GM21360 (cell line): ENCODE measurements around the gene ETS2.

Source experiments
- ATAC-seq: cut with Tn5 transposase; IDR thresholded peaks from one replicate; pipeline ENCODE4 v1.9.1; 2021; ENCODE audit warnings: mild to moderate bottlenecking, moderate library complexity; ENCODE audit not compliant: unreplicated experiment

ETS2 gene

GRCh38 chr21:38805328-38806152, at the start of gene ETS2:
Gene ETS2, plus strand, starts transcription at chr21:38805929. Its CDS starts 4,106 bp downstream, at chr21:38810035.
- peak; percentile 65 for ATAC-seq

GRCh38 chr21:38756746-38757145, 49.0 kb upstream of the ETS2 start:
- ATAC-seq, result no peak

GRCh38 chr21:38758501-38759214, 47.1 kb upstream of the ETS2 start:
- no peak for ATAC-seq

GRCh38 chr21:38759413-38759812, 46.3 kb upstream of the ETS2 start:
- no peak for ATAC-seq

GRCh38 chr21:38760017-38760761, 45.5 kb upstream of the ETS2 start:
- no peak for ATAC-seq

- no peak for ATAC-seq
Measured at GRCh38 chr21:38760762-38761155, 45.0 kb upstream of the ETS2 start.

GRCh38 chr21:38761531-38761930, 44.2 kb upstream of the ETS2 start:
- no peak for ATAC-seq

GRCh38 chr21:38765056-38765455, 40.7 kb upstream of the ETS2 start:
- ATAC-seq, result no peak

GRCh38 chr21:38766987-38767722, 38.6 kb upstream of the ETS2 start:
- ATAC-seq, result peak; percentile 91

- no peak for ATAC-seq
Measured at GRCh38 chr21:38768471-38769063, 37.2 kb upstream of the ETS2 start.

- no peak for ATAC-seq
Measured at GRCh38 chr21:38769191-38769780, 36.4 kb upstream of the ETS2 start.

GRCh38 chr21:38770660-38771059, 35.1 kb upstream of the ETS2 start:
- no peak for ATAC-seq

GRCh38 chr21:38771536-38771935, 34.2 kb upstream of the ETS2 start:
- ATAC-seq, result no peak

- no peak for ATAC-seq
Measured at GRCh38 chr21:38772646-38773045, 33.1 kb upstream of the ETS2 start.

GRCh38 chr21:38773099-38774061, 32.3 kb upstream of the ETS2 start:
- no peak for ATAC-seq

GRCh38 chr21:38774152-38774551, 31.6 kb upstream of the ETS2 start:
- ATAC-seq, result no peak

GRCh38 chr21:38774586-38775285, 31.0 kb upstream of the ETS2 start:
- ATAC-seq, result no peak

GRCh38 chr21:38775733-38776132, 30.0 kb upstream of the ETS2 start:
- ATAC-seq, result no peak
